Stimulated activated CD8-positive, alpha-beta memory T cell treated with anti-CD3 and anti-CD28 coated beads, Interleukin-15, amount 100 ng/mL, for 48 hours (primary cell): ENCODE results near the gene ANKRD9.
"Not testable (repeated sequence)": the region's sequence is repeated elsewhere in the genome, so short reads cannot be mapped to it uniquely, and the experiment has no call there.

Source experiments
- DNase-seq, 2 donors: peaks; one replicate each; pipeline ENCODE4 v3.0.0-alpha.2; 2020; ENCODE audit warnings: low read depth in 2 of 2

The ANKRD9 gene

GRCh38 chr14:102538602-102539543 is 29.3 kb upstream of the ANKRD9 start:
- no peak for DNase-seq

GRCh38 chr14:102537981-102538601 is 28.5 kb upstream of the ANKRD9 start:
- DNase-seq = no peak

- no peak for DNase-seq
These were observed 22.7 kb upstream of the ANKRD9 start for GRCh38 chr14:102532204-102532658.

DNA sequence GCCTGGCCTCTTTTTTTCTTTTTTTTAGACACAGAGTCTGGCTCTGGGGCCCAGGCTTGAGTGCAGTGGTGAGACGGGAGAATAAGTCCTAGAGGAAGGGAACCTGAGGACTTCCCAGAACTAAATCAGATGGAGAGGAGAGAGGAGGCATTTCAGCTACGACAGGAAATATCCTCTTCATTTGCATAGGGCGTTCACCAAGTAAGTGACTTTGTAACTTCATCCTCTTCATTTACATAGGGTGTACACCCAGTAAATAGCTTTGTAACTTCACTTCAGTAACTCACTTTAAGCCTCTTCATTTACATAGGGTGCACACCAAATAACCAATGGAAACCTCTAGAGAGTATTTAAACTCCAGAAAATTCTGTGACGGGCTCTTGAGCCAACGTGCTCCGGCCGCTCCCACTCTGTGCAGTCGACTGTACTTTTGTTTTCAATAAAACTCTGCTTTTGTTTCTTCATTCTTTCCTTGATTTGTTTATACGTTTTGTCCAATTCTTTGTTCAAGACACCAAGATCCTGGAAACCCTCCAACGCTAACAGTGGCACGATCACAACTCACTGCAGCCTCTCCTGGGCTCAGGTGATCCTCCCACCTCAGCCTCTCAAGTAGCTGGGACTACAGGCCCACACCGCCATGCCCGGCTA is 21.4 kb upstream of the ANKRD9 start:
- no peak for DNase-seq

GRCh38 chr14:102528431-102529170 is 19.0 kb upstream of the ANKRD9 start:
- no peak for DNase-seq

GRCh38 chr14:102525929-102526497 is 16.4 kb upstream of the ANKRD9 start:
- no peak for DNase-seq

- DNase-seq = no peak
These were observed 15.8 kb upstream of the ANKRD9 start for GRCh38 chr14:102525219-102525928.

DNA sequence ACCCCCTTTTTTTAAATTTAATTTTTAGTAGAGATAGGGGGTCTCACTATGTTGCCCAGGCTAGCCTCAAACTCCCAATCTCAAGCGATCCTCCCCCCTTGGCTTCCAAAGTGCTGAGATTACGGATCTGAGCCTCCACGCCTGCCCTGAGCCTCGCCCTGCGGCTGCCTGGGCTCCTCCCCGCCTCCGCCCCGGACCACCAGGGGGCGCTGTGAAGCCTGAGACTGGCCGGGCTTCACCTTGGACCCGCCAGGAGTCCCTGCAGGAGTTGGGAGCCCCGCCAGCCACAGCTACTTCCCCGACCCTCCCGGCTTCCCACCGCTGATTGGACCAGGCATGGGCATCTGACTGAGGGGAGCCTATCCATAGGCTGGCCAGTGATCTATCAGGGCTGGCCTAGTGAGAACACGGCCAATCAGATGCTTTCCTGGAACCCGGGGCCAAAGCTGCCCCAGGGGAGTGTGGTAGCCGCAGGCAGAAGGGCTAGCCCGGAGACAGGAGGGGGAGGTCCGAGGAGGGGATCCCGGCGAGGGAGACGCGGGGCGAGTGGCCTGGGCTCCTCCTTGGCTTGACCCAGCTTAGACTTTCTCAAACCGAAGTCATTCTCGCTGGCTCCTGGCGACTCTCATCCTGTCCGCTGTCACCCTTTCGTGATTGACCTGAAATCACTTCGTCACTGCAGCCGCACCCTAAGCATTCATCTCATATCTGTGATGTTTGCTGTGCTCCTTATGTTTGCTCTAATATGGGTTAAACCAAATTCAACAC is 15.1 kb upstream of the ANKRD9 start:
- peak; percentile 95 to 96 for DNase-seq

DNA sequence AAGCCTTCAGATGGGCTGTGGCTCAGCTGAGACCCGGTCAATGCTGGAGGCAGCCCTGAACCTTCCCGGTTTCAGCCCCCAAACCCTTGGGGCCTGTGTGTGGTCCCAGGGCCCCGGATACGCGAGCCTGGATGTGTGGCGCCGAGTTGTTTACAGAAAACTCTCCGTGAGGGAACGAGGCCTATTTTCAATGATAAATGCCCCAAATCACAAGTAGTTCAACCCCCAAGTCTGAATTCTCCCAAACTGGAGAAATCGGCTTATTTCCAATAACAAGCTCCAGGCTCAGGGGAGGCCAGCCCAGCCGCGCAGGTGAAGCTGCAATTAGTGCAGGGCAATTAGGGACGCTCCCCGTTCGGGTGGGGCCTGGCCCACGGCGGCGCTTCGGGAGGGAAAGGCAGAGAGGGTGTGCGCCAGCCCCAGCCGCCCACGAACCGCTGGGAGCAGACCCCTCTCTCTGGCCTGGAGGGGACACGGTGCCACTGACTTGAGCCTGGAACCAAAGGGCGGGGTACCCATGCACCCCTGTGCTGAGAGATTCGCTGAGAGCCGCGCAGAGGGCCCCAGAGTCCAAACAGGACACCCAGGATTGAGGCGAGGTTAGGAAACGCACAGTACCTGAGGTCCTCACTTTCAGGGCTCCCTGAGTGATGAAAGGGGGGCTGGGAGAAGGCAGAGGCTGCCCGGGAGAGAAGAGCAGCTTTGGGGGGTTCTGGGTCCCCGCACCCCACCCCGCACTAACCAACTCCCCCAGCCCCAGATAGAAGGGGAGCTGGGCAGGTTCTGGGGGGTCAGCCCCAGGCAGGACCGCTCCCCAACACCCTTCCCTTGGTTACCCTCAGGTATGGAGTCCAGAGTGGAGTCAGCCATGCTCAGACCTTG is 14.2 kb upstream of the ANKRD9 start:
- no peak for DNase-seq

- DNase-seq = no peak
These were observed 13.6 kb upstream of the ANKRD9 start for GRCh38 chr14:102523200-102523568.

DNA sequence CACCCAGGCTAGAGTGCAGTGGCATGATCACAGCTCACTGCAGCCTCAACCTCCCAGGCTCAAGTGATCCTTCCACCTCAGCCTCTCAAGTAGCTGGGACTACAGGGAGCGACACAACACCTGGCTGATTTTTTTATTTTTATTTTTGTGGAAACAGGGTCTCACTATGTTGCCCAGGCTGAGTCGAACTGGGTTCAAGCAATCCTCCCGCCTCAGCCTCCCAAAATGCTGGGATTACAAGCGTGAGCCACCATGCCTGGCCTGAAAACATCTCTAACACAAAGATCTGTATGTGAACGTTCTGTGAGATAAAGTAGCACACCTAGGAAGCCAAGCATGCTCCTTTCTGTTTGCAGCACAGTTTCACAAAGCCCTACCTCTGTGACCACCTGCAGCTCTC is 10.1 kb upstream of the ANKRD9 start:
- DNase-seq = not testable (repeated sequence)

DNA sequence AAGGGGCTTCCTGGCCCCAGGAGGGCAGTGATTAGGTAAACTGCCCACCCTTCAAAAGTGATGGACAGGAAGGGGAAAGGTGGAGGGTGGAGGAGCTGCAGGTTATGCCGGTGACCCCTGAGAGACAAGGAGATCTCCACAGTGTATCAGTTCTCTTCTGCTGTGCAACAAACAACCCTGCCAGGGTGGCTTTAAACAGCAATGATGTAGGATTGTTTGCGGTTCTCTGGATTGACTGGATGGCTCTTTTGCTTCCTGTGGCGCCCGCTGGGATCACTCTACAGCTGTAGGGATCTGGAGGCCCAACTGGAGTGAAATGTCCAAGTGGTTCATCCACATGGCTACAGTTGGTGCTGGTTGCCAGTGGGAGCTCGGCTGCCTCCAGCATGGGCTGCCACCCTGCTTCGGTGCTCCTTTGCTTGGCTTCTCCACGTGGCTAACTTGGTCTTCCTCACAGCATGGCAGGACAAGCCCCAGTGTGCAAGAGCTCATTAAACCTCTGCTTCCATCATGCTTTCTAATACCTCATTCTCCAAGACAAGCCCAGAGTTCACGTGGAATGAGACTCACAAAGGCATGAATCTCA is 8.6 kb upstream of the ANKRD9 start:
- no peak for DNase-seq

DNA sequence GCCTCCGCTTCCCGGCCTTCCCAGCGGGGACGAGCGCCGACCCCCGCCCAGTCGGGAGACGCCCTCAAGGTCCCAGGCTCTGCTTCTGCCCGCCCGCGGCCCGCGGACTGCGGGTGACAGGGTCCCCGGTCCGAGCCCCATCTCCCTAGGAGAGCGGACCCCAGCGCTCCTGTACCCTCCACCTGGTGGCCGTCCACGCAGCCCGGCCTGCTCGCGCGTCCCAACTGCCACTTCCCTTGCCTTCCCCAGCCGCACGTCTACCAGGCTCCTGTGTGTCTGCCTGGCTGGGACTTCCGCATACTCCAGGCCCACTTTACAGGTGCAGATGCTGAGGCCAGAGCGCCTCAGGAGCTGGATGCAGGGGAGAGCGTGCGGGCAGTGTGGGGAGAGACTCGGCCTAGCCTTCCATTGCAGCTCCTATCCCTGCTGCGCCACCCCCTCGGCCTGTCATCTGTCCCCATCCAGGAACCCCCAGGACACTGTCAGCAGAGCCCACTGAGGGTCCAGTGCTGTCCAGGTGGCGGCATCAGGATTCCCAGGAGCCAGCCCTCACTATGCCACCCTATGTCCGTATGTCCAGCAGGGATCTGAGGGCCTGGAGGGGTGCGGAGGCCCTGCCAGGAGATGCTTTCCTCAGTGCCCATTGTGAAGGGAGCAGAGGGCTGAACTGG is 8.0 kb upstream of the ANKRD9 start:
- no peak for DNase-seq

GRCh38 chr14:102516531-102517391 is 7.2 kb upstream of the ANKRD9 start:
- no peak for DNase-seq

- no peak for DNase-seq
These were observed 5.6 kb upstream of the ANKRD9 start for GRCh38 chr14:102514987-102515733.
